ENCODE data around the gene NDC80.

- TF ChIP-seq POLR2A (IDR thresholded peaks at IDR 0.05; ENCODE audit: low read length) = no peak
- no peak for TF ChIP-seq GATA1 (IDR thresholded peaks at IDR 0.05; ENCODE audit: low read depth, low read length)
These were observed 35.9 kb upstream of the NDC80 start for GRCh38 chr18:2535419-2535910.

All from erythroblast (primary cell).